ELR (cell line): Measurements from ENCODE around the gene OR2D3.
"Not testable (repeated sequence)": the region's sequence is repeated elsewhere in the genome, so short reads cannot be mapped to it uniquely, and the experiment has no call there.

Experiments
- DNase-seq: peaks from one replicate; pipeline ENCODE4 v3.0.0-alpha.2; 2015; ENCODE audit warnings: low read depth

OR2D3 gene

GRCh38 chr11:6920702-6921101 lies at the start of gene OR2D3:
OR2D3 (plus strand) TSS chr11:6921002; CDS start chr11:6921002, 0 bp downstream.
- DNase-seq: no peak

- no peak for DNase-seq
These were observed 49.5 kb upstream of the OR2D3 start for GRCh38 chr11:6871278-6871677.

- DNase-seq: no peak
These were observed 45.0 kb upstream of the OR2D3 start for GRCh38 chr11:6875761-6876160.

- no peak for DNase-seq
These were observed 44.5 kb upstream of the OR2D3 start, which contains the start of gene OR10A4 for GRCh38 chr11:6876325-6876724. OR10A4 (plus strand) TSS chr11:6876625; CDS start chr11:6876648, 23 bp downstream.

DNA sequence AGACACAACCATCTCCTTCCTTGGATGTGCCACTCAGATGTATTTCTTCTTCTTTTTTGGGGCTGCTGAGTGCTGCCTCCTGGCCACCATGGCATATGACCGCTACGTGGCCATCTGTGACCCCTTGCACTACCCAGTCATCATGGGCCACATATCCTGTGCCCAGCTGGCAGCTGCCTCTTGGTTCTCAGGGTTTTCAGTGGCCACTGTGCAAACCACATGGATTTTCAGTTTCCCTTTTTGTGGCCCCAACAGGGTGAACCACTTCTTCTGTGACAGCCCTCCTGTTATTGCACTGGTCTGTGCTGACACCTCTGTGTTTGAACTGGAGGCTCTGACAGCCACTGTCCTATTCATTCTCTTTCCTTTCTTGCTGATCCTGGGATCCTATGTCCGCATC lies 43.9 kb upstream of the OR2D3 start:
- DNase-seq: no peak

DNA sequence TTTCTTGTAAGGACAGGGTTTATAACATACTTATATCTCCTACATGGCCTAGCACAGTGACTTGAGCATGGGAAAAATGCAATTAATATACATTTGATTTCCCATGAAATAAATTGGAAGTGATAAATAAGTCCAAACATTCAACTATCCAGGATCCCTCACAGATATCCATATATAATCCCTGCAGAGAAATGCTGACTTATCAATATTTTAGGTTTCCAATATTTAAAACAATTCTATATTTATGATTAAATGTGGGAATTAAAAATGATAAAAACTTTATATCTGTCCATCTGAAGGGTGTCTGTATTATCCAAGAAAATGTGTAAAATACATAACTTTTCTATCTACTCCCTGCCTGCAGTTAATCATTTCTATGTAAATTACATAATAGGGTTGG lies 38.1 kb upstream of the OR2D3 start:
- DNase-seq: no peak

DNA sequence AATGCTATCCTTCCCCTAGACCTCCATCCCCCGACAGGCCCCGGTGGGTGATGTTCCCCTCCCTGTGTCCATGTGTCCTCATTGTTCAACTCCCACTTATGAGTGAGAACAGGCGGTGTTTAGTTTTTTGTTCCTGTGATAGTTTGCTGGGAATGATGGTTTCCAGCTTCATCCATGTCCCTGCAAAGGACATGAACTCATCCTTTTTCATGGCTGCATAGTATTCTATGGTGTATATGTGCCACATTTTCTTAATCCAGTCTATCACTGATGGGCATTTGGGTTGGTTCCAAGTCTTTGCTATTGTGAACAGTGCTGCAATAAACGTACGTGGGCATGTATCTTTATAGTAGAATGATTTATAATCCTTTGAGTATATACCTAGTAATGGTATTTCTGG lies 33.1 kb upstream of the OR2D3 start:
- DNase-seq: not testable (repeated sequence)

- no peak for DNase-seq
These were observed 32.0 kb upstream of the OR2D3 start for GRCh38 chr11:6888830-6889229.

DNA sequence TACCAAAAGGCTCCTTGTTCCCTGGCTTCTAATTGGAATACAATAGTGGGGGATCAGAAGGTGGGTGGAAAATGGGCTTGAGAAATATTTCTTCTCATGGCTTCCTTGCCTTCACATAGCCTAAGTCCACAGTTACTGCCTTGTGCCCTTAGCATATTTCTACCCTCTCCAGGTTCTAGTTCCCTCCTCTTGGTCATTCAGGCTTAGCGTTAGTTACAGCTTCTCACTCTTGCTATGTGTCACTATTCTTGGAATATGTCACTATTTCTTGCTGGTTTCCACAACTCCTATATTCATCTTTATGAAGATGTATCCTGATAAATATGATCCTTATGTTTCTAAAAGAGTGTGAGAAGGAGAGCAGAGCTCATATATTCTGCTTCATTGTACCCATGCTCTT lies 31.0 kb upstream of the OR2D3 start:
- DNase-seq: no peak

GRCh38 chr11:6892400-6892799 lies 28.4 kb upstream of the OR2D3 start, which contains the start of gene OR2D2:
OR2D2 (minus strand) TSS chr11:6892500; CDS start chr11:6892500, 0 bp downstream.
- no peak for DNase-seq

DNA sequence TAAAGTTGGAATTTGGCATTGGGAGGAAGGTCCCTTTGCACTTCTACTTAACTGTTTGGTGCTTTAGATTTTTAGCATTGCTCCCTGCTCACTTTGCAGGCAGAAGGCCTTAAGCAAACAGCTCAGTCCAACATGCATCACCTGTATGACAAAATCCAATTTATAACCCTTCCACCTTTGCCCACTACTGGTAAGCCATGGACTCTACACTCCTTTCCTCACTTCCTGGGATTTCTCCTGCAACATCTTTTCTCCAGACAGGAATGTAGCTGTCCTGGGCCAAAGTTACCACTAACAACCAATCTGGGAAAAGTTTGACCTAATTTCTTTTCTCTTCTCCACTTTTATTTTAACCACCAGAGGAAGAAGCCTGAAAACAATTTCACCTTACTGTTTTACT lies 26.7 kb upstream of the OR2D3 start:
- DNase-seq: no peak

GRCh38 chr11:6895010-6895409 lies 25.8 kb upstream of the OR2D3 start:
- DNase-seq: no peak

GRCh38 chr11:6898911-6899310 lies 21.9 kb upstream of the OR2D3 start:
- no peak for DNase-seq

DNA sequence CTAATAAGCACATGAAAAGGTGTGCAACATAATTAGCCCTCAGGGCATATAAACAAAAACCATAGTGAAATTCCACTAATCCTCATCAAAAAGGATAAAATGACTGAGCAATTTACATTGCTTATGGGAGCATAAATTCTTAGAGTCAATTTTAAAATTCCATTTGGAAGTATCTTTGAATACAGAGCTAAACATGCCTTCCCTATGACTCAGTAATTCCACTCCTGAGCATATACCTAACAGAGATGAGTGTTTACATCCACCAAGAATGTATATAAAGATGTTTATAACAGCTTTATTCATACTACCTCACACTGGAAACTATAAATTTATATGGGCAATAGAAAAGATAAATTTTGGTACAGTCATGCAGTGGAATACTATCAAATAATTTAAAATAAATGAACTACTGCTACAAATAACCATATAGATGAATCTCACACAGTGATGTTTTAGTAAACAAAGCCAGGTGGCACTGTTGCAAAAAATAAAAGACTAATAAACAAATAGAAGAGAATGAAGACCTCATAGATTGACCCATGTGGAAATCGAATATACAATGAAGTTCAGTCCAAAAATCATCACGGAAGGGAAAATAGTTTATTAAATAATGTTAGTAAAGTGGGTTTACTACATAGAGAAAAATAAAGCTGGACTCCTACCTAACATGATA lies 20.3 kb upstream of the OR2D3 start:
- DNase-seq: peak; percentile 48

- not testable (repeated sequence) for DNase-seq
These were observed 16.0 kb upstream of the OR2D3 start for GRCh38 chr11:6904804-6905203.

GRCh38 chr11:6911378-6911777 lies 9.4 kb upstream of the OR2D3 start:
- no peak for DNase-seq

DNA sequence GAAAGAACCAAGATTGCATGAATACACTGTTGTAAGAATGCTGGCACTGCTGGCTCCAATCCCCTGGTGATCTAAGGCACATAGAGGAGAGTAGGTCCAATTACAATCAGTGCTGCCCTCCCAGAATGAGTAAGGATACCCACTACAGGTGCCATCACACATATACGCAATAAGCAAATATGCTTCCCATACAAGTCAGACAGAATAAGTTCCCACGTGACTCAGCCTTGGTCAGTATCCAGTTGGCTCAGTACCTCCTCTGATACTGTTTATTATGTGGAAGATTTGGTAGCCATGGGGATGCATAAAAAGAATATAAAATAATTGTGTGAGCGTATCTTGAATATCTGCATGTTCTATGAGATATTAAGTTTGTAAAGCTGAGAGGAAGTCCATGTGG lies 8.9 kb upstream of the OR2D3 start:
- peak; percentile 41 for DNase-seq

- DNase-seq: no peak
These were observed 1.1 kb upstream of the OR2D3 start for GRCh38 chr11:6919698-6920097.

DNA sequence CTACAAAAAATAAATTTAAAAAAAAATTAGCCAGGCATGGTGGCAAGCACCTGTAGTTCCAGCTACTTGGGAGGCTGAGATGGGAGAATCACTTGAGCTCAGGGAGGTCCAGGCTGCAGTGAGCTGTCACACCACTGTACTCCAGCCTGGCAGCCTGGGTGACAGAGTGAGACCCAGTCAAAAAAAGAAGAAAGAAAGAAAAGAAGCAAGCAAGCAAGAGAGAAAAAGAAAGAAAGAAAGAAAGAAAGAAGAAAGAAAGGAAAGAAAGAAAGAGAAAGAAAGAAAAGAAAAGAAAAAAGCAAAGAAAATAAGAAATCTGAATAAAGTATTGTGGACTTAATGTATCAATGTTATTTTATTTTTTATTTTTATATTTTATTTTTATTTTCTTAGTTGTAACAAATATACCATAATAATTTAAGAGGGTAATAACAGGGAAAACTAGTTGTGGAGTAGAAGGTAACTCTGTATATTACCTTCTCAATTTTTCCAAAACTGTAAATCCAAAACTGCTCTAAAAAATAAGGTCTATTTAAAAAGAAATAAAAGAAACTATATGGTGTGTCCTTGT lies 4.3 kb downstream of the OR2D3 start:
- DNase-seq: no peak

- peak; percentile 56 for DNase-seq
These were observed 4.9 kb downstream of the OR2D3 start for GRCh38 chr11:6925636-6926207.

- peak; percentile 95 for DNase-seq
These were observed 5.6 kb downstream of the OR2D3 start, which contains the start of gene ZNF215 for GRCh38 chr11:6926208-6927029. ZNF215 (plus strand) TSS chr11:6926426; CDS start chr11:6932273, 5,847 bp downstream.

DNA sequence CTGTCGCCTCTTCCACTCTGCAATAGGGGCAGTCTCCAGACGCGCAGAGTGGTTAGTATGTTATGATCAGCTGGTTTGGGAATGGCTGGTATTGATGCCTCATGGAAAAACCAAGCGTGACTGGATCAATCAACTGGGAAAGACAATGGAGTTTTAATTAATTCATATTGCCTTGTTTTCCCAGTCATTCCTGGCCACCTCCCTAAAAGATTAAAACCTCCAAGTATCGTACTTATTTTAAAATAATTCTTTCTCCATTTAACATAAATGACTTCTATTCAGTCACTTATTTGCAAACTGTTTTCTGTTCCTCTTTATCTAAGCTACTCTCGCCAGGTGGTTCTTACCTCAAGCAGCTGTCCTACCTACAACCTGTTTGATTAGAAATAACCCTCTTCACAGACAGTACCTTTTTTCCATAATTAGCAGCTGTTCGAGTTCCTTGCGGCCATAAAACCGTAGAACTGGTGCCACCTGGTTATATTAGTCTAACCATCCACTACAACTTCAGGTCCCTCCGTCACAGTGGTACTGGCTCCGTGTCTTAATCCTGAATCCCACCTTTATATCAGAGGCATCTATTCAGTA lies 6.3 kb downstream of the OR2D3 start:
- peak; percentile 10 for DNase-seq
